Measurements from ENCODE around the gene SYP. TPM values are rescaled to one million over a fixed set of nuclear protein-coding genes. Genes with fewer than 3 reads are reported as not detected.

SYP gene
- total and polyA plus RNA-seq, 8 donors, result 0.89 to 211 (median 3.9) TPM; not detected in 1

DNA sequence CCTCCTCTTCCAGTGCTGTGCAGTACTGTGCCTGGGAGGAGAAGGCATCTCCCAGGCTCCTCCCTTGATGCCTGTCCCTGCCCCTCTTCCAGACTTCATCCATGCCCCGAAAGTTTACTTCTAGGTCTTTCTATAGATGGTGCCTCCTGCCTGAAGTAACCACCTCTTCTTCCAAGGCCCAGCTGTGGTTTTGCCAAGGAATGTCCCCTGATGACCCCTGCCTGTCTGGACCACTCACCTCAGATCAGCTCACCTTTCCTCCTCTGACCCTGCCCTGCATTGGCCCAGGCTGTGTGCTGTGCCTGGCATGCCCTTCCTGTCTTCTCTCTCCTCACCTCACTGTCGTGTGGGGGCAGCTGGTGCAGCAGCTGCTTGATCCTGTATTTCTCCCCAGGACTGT lies 20.6 kb downstream of the SYP start:
- DNase-seq, result no peak
- TF ChIP-seq, protein P1, sequence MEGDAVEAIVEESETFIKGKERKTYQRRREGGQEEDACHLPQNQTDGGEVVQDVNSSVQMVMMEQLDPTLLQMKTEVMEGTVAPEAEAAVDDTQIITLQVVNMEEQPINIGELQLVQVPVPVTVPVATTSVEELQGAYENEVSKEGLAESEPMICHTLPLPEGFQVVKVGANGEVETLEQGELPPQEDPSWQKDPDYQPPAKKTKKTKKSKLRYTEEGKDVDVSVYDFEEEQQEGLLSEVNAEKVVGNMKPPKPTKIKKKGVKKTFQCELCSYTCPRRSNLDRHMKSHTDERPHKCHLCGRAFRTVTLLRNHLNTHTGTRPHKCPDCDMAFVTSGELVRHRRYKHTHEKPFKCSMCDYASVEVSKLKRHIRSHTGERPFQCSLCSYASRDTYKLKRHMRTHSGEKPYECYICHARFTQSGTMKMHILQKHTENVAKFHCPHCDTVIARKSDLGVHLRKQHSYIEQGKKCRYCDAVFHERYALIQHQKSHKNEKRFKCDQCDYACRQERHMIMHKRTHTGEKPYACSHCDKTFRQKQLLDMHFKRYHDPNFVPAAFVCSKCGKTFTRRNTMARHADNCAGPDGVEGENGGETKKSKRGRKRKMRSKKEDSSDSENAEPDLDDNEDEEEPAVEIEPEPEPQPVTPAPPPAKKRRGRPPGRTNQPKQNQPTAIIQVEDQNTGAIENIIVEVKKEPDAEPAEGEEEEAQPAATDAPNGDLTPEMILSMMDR (IDR thresholded peaks at IDR 0.05), result no peak
- TF ChIP-seq EP300 (IDR thresholded peaks at IDR 0.05) (no peak), POLR2A (IDR thresholded peaks at IDR 0.05) (no peak), POLR2AphosphoS5 (IDR thresholded peaks at IDR 0.05) (no peak)
- Histone ChIP-seq H3K4me1 (peaks cover 3 to 40% (median 18%) of the 10 kb centered on the region in 4 donors), H3K27ac (no peak overlapping the region), H3K36me3 (peaks cover 4 to 69% (median 61%) of the 10 kb centered on the region in 4 donors), H3K27me3 (no peaks in the 10 kb centered on the region), H3K4me3 (no peak overlapping the region), H3K9me3 (peaks cover 0 to 5% (median 0%) of the 10 kb centered on the region in 4 donors)
- WGBS, 5 donors, result 81 to 100% (median 96%) methylated on average over 1 to 2 of the region's 2 CpGs
- intact Hi-C loops (cut with DNase I; ENCODE audit: low total_unique reads), result no loop called here

GRCh38 chrX:49178537-49178936 lies 21.5 kb downstream of the SYP start:
- 80 to 100% (median 90%) methylated on average over 1 to 3 of the region's 3 CpGs for WGBS, 5 donors
- no peak for TF ChIP-seq EP300 (IDR thresholded peaks at IDR 0.05)
- no peak overlapping the region for H3K27ac ChIP-seq
- peaks cover 0 to 39% (median 15%) of the 10 kb centered on the region in 4 donors for H3K4me1 ChIP-seq
- no peaks in the 10 kb centered on the region for H3K27me3 ChIP-seq
- H3K36me3 ChIP-seq, result peaks cover 4 to 70% (median 67%) of the 10 kb centered on the region in 4 donors
- H3K9me3 ChIP-seq, result peaks cover 0 to 5% (median 0%) of the 10 kb centered on the region in 4 donors
- intact Hi-C loops (cut with DNase I; ENCODE audit: low total_unique reads), result no loop called here
- no peak overlapping the region for H3K4me3 ChIP-seq
- DNase-seq, result no peak

GRCh38 chrX:49177873-49178480 lies 22.0 kb downstream of the SYP start:
- Histone ChIP-seq H3K9me3 (peaks cover 0 to 5% (median 0%) of the 10 kb centered on the region in 4 donors), H3K36me3 (peaks cover under 1 to 66% (median 64%) of the 10 kb centered on the region in 4 donors), H3K27me3 (no peaks in the 10 kb centered on the region), H3K27ac (peak overlapping the region in 2 of 5 donors; percentile 75 to 77), H3K4me3 (no peak overlapping the region), H3K4me1 (peaks cover 2 to 44% (median 21%) of the 10 kb centered on the region in 4 donors)
- WGBS, 5 donors, result 80 to 92% (median 89%) methylated on average over 7 to 23 of the region's 23 CpGs
- intact Hi-C loops (cut with DNase I; ENCODE audit: low total_unique reads), result no loop called here
- DNase-seq, result no peak
- TF ChIP-seq, protein P1 (IDR thresholded peaks at IDR 0.05), result no peak
- TF ChIP-seq POLR2AphosphoS5 (IDR thresholded peaks at IDR 0.05) (no peak), EP300 (IDR thresholded peaks at IDR 0.05) (no peak), POLR2A (IDR thresholded peaks at IDR 0.05) (no peak)

DNA sequence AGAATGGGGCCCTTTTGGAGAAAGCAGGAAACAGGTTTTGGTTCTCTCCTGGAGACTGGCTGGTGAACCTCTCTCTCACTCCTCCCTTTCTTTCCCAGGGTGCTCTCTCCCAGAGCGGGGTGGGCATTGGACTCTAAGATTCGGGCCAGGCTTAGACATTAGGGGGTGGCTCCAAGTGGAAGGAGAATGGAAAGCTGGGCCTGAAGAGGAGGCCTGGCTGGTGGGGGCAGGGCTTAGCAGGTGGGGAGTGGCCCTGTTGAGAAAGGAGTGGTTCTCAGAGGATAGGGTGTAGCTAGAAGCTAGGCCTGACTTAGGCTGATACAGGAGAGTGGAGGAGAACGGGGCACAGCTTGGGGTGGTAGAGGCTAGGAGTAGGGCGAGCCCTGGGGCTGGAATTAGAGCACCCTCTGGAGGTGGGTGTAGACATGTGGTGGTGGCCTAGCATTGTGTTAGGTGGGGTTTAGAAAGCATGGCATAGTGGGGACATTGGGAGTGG lies 22.6 kb downstream of the SYP start:
- no peak for TF ChIP-seq POLR2A (IDR thresholded peaks at IDR 0.05)
- TF ChIP-seq, protein P1 (IDR thresholded peaks at IDR 0.05), result no peak
- TF ChIP-seq POLR2AphosphoS5 (IDR thresholded peaks at IDR 0.05), result no peak
- no peak for TF ChIP-seq EP300 (IDR thresholded peaks at IDR 0.05)
- H3K27ac ChIP-seq, result peak overlapping the region; percentile 55 to 77 (median 67)
- intact Hi-C loops (cut with DNase I; ENCODE audit: low total_unique reads), result no loop called here
- H3K4me3 ChIP-seq, result no peak overlapping the region
- peak in 1 of 2 donors; percentile 62 for DNase-seq
- H3K4me1 ChIP-seq, result peaks cover 4 to 47% (median 26%) of the 10 kb centered on the region in 4 donors
- peaks cover 0 to 5% (median 0%) of the 10 kb centered on the region in 4 donors for H3K9me3 ChIP-seq
- no peaks in the 10 kb centered on the region for H3K27me3 ChIP-seq
- peaks cover 0 to 62% (median 60%) of the 10 kb centered on the region in 4 donors for H3K36me3 ChIP-seq
- WGBS, 5 donors, result 37 to 65% (median 47%) methylated on average over 3 to 4 of the region's 4 CpGs
